Endothelial cell of umbilical vein (primary cell): Measurements from ENCODE around the gene CTR9.

Source experiments
- CTCF ChIP-seq, 2 donors: IDR thresholded peaks; 1 replicate in 1 of 2; 2 replicates in 1 of 2; pipeline ENCODE4 v1.5.1; 2011; ENCODE audit warnings: low read length in 2 of 2, mild to moderate bottlenecking in 2 of 2, moderate library complexity in 2 of 2, control low read depth in 1 of 2, inconsistent platforms in 1 of 2, low read depth in 1 of 2; ENCODE audit not compliant: insufficient read depth in 1 of 2; ENCODE audit errors: extremely low read depth in 1 of 2
- EZH2 ChIP-seq: IDR thresholded peaks from 2 replicates; pipeline ENCODE4 v1.6.1; 2012; ENCODE audit warnings: borderline replicate concordance, low read depth, mild to moderate bottlenecking, moderate library complexity, low read length, inconsistent platforms; ENCODE audit not compliant: severe bottlenecking
- GATA2 ChIP-seq: IDR thresholded peaks from 2 replicates; pipeline ENCODE4 v1.7.0; 2011; ENCODE audit warnings: low read depth, mild to moderate bottlenecking, moderate library complexity, mixed read lengths, low read length; ENCODE audit not compliant: insufficient read length, insufficient read depth
- JUN ChIP-seq: IDR thresholded peaks from 2 replicates; pipeline ENCODE4 v1.6.1; 2011; ENCODE audit warnings: borderline replicate concordance, low read depth; ENCODE audit not compliant: insufficient read length, insufficient read depth
- MAX ChIP-seq: IDR thresholded peaks from 2 replicates; pipeline ENCODE4 v1.6.1; 2011; ENCODE audit not compliant: insufficient read depth, insufficient read length
- MYC ChIP-seq: IDR thresholded peaks from one replicate; pipeline ENCODE4 v1.6.1; 2011; ENCODE audit warnings: mild to moderate bottlenecking, low read depth, low read length
- POLR2A ChIP-seq: IDR thresholded peaks from 2 replicates; pipeline ENCODE4 v1.6.1; 2012; ENCODE audit warnings: low read depth, mild to moderate bottlenecking, control low read depth, low read length
- POLR2AphosphoS5 ChIP-seq: IDR thresholded peaks from 2 replicates; pipeline ENCODE4 v1.6.1; 2012; ENCODE audit warnings: low read depth, mild to moderate bottlenecking, control low read depth, low read length, moderate library complexity; ENCODE audit not compliant: insufficient read depth

GRCh38 chr11:10805741-10806140, 54.7 kb downstream of the CTR9 start:
- TF ChIP-seq EZH2 (no peak), CTCF (IDR thresholded peaks at IDR 0.05; ENCODE audit: extremely low read depth in 1 of 2, insufficient read depth in 1 of 2, low read depth in 1 of 2, low read length in 2 of 2) (no peak), MYC (no peak), POLR2AphosphoS5 (no peak), POLR2A (no peak), JUN (no peak), GATA2 (no peak), MAX (no peak)
